Peyer's patch (tissue), 4 donors: ENCODE data around the gene DIAPH2.

Experiments used
- CTCF ChIP-seq, 6 experiments: fragments of 450-650 bp in 4 of 6; fragments of 200-600 bp in 2 of 6; sonication (generic) in 1 of 6; IDR thresholded peaks; one replicate each; pipeline ENCODE4 v1.5.1; 2017 to 2019; ENCODE audit warnings: antibody characterized with exemption in 6 of 6, mild to moderate bottlenecking in 3 of 6, moderate library complexity in 1 of 6
- POLR2A ChIP-seq, 2 donors: fragments of 450-650 bp; IDR thresholded peaks; one replicate each; pipeline ENCODE4 v1.5.1; 2017; ENCODE audit warnings: antibody characterized with exemption in 2 of 2, mild to moderate bottlenecking in 2 of 2, moderate library complexity in 2 of 2

- TF ChIP-seq POLR2A (IDR thresholded peaks at IDR 0.05) (no peak), CTCF (IDR thresholded peaks at IDR 0.05) (no peak)
Measured at GRCh38 chrX:96650023-96650422, 34.6 kb upstream of the DIAPH2 start.
